Mammary epithelial cell (primary cell): Measurements from ENCODE around the gene PIGP.

Experiments
- CTCF ChIP-seq, 2 donors: IDR thresholded peaks in 1 of 2; conservative IDR thresholded peaks in 1 of 2; 2 replicates each; pipeline ENCODE4 v1.5.1; 2011 to 2012; ENCODE audit warnings: inconsistent platforms in 2 of 2, low read length in 2 of 2, mild to moderate bottlenecking in 2 of 2, control low read depth in 1 of 2, low read depth in 1 of 2; ENCODE audit not compliant: insufficient read depth in 1 of 2; ENCODE audit errors: extremely low read depth in 1 of 2
- EZH2 ChIP-seq: IDR thresholded peaks from 2 replicates; pipeline ENCODE4 v1.6.1; 2012; ENCODE audit warnings: low read length, inconsistent platforms, borderline replicate concordance

DNA sequence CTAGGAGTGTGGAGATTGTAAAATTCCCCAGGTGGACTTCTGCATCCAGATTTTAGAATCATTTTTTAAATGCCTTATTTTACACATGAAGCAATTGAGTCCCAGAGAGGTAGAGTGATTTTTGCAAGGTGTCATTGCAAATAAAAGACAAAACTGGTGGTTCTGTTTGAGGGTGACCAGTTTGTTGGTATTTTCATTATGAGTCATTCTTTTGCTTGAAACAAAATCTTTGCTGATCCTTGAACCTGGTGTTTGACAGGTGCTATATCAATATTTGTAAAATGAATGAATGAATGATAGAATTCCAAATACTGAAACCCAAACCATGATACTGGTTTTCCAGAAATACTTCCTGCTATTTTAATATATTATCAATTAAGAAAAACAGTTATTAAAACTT is 44.3 kb upstream of the PIGP start:
- no peak for TF ChIP-seq CTCF (conservative IDR thresholded peaks at IDR 0.05 in 1 of 2, IDR thresholded peaks at IDR 0.05 in 1 of 2; ENCODE audit: extremely low read depth in 1 of 2, insufficient read depth in 1 of 2, low read depth in 1 of 2, low read length in 2 of 2)
- no peak for TF ChIP-seq EZH2
